ENCODE data around the gene PRRC2B. TPM values are rescaled to one million over a fixed set of nuclear protein-coding genes. Genes with fewer than 3 reads are reported as not detected.

The PRRC2B gene
- polyA plus RNA-seq, 1 donor = 133 TPM

- no peak for DNase-seq (ENCODE audit: low read depth)
These were observed 13.9 kb downstream of the PRRC2B start for GRCh38 chr9:131407717-131408195.

- no peak for DNase-seq (ENCODE audit: low read depth)
These were observed 15.6 kb downstream of the PRRC2B start for GRCh38 chr9:131409458-131409992.

GRCh38 chr9:131410044-131410491 is 16.2 kb downstream of the PRRC2B start:
- DNase-seq (ENCODE audit: low read depth) = no peak

- no peak for DNase-seq (ENCODE audit: low read depth)
These were observed 18.1 kb downstream of the PRRC2B start for GRCh38 chr9:131411719-131412681.

GRCh38 chr9:131416509-131416908 is 22.6 kb downstream of the PRRC2B start:
- no peak for DNase-seq (ENCODE audit: low read depth)

GRCh38 chr9:131417264-131418142 is 23.6 kb downstream of the PRRC2B start:
- DNase-seq (ENCODE audit: low read depth) = no peak

- no peak for DNase-seq (ENCODE audit: low read depth)
These were observed 24.5 kb downstream of the PRRC2B start for GRCh38 chr9:131418143-131419025.

GRCh38 chr9:131419026-131419614 is 25.2 kb downstream of the PRRC2B start:
- DNase-seq (ENCODE audit: low read depth) = no peak

GRCh38 chr9:131419716-131420115 is 25.8 kb downstream of the PRRC2B start:
- no peak for DNase-seq (ENCODE audit: low read depth)

GRCh38 chr9:131420980-131421624 is 27.2 kb downstream of the PRRC2B start:
- DNase-seq (ENCODE audit: low read depth) = no peak

- DNase-seq (ENCODE audit: low read depth) = no peak
These were observed 27.8 kb downstream of the PRRC2B start for GRCh38 chr9:131421691-131422090.

GRCh38 chr9:131422241-131422792 is 28.4 kb downstream of the PRRC2B start:
- DNase-seq (ENCODE audit: low read depth) = no peak

- no peak for DNase-seq (ENCODE audit: low read depth)
These were observed 29.3 kb downstream of the PRRC2B start for GRCh38 chr9:131423171-131423581.

GRCh38 chr9:131426545-131426944 is 32.7 kb downstream of the PRRC2B start:
- no peak for DNase-seq (ENCODE audit: low read depth)

GRCh38 chr9:131429121-131430012 is 35.5 kb downstream of the PRRC2B start:
- DNase-seq (ENCODE audit: low read depth) = no peak

- no peak for DNase-seq (ENCODE audit: low read depth)
These were observed 38.2 kb downstream of the PRRC2B start for GRCh38 chr9:131432050-131432449.

- no peak for DNase-seq (ENCODE audit: low read depth)
These were observed 38.9 kb downstream of the PRRC2B start for GRCh38 chr9:131432597-131433301.

- no peak for DNase-seq (ENCODE audit: low read depth)
These were observed 39.5 kb downstream of the PRRC2B start for GRCh38 chr9:131433302-131433854.
